H9 (cell line): Measurements from ENCODE around the gene PREX1. TPM values are rescaled to one million over a fixed set of nuclear protein-coding genes. Genes with fewer than 3 reads are reported as not detected.

ENCODE experiments used
- DNase-seq: peaks from one replicate; pipeline ENCODE4 v3.0.0-alpha.2; 2017
- H2AFZ ChIP-seq: one replicate; pipeline ENCODE4 v1.6.1; 2013; ENCODE audit warnings: mild to moderate bottlenecking, low read length, control low read depth, moderate library complexity
- H2AK5ac ChIP-seq: 2 replicates; pipeline ENCODE4 v1.6.1; 2013; ENCODE audit warnings: low read length, control low read depth, mixed read lengths; ENCODE audit not compliant: insufficient read length
- H2BK120ac ChIP-seq: one replicate; pipeline ENCODE4 v1.6.1; 2013; ENCODE audit warnings: low read depth, mild to moderate bottlenecking, low read length, control low read depth, inconsistent platforms; ENCODE audit not compliant: poor library complexity, severe bottlenecking
- H2BK12ac ChIP-seq: 2 replicates; pipeline ENCODE4 v1.6.1; 2013; ENCODE audit warnings: low read length, control low read depth, mixed read lengths, low read depth; ENCODE audit not compliant: insufficient read length
- H2BK15ac ChIP-seq: 2 replicates; pipeline ENCODE4 v1.6.1; 2013; ENCODE audit warnings: low read depth, low read length, control low read depth
- H2BK20ac ChIP-seq: one replicate; pipeline ENCODE4 v1.6.1; 2013; ENCODE audit warnings: low read depth, mild to moderate bottlenecking, low read length, control low read depth, inconsistent platforms; ENCODE audit not compliant: poor library complexity, severe bottlenecking
- H2BK5ac ChIP-seq: 2 replicates; pipeline ENCODE4 v1.6.1; 2013; ENCODE audit warnings: low read length, control low read depth, mixed read lengths; ENCODE audit not compliant: insufficient read length
- H3K14ac ChIP-seq: 2 replicates; pipeline ENCODE4 v1.6.1; 2013; ENCODE audit warnings: low read length, control low read depth; ENCODE audit not compliant: insufficient read depth
- H3K18ac ChIP-seq: 2 replicates; pipeline ENCODE4 v1.6.1; 2013; ENCODE audit warnings: low read depth, mild to moderate bottlenecking, mixed read lengths, low read length, control low read depth; ENCODE audit not compliant: insufficient read length
- H3K23ac ChIP-seq: 2 replicates; pipeline ENCODE4 v1.6.1; 2013; ENCODE audit warnings: low read length, control low read depth, mixed read lengths, low read depth; ENCODE audit not compliant: insufficient read length
- H3K23me2 ChIP-seq: 2 replicates; pipeline ENCODE4 v1.6.1; 2013; ENCODE audit warnings: low read depth, mild to moderate bottlenecking, mixed read lengths, low read length, control low read depth; ENCODE audit not compliant: insufficient read length, poor library complexity, severe bottlenecking
- H3K27ac ChIP-seq: 2 replicates; pipeline ENCODE4 v1.5.1; 2013; ENCODE audit warnings: low read length, control low read depth, mixed read lengths, low read depth; ENCODE audit not compliant: insufficient read length
- H3K27me3 ChIP-seq: 2 replicates; pipeline ENCODE4 v1.6.1; 2013; ENCODE audit warnings: low read length, control low read depth, inconsistent platforms; ENCODE audit not compliant: insufficient read depth
- H3K4ac ChIP-seq: 2 replicates; pipeline ENCODE4 v1.6.1; 2013; ENCODE audit warnings: low read depth, mild to moderate bottlenecking, control low read depth, inconsistent platforms, low read length, moderate library complexity
- H3K4me1 ChIP-seq: 2 replicates; pipeline ENCODE4 v1.6.1; 2013; ENCODE audit warnings: low read length, control low read depth, inconsistent platforms; ENCODE audit not compliant: insufficient read depth
- H3K4me2 ChIP-seq: 2 replicates; pipeline ENCODE4 v1.6.1; 2013; ENCODE audit warnings: low read length, control low read depth, mixed read lengths; ENCODE audit not compliant: insufficient read length, insufficient read depth
- H3K56ac ChIP-seq: 2 replicates; pipeline ENCODE4 v1.6.1; 2013; ENCODE audit warnings: low read depth, mild to moderate bottlenecking, mixed read lengths, low read length, control low read depth; ENCODE audit not compliant: insufficient read length
- H3K79me1 ChIP-seq: 2 replicates; pipeline ENCODE4 v1.6.1; 2013; ENCODE audit warnings: low read depth, mild to moderate bottlenecking, moderate library complexity, low read length, control low read depth, inconsistent platforms; ENCODE audit not compliant: insufficient read depth, poor library complexity, severe bottlenecking
- H3K79me2 ChIP-seq: 2 replicates; pipeline ENCODE4 v1.6.1; 2013; ENCODE audit warnings: low read length, control low read depth, inconsistent platforms; ENCODE audit not compliant: insufficient read depth
- H3K9ac ChIP-seq: 2 replicates; pipeline ENCODE4 v1.6.1; 2013; ENCODE audit warnings: low read length, control low read depth, mixed read lengths; ENCODE audit not compliant: insufficient read length; ENCODE audit errors: extremely low read depth
- H3K9me3 ChIP-seq: one replicate; pipeline ENCODE4 v1.6.1; 2013; ENCODE audit warnings: low read depth, low read length, inconsistent platforms; ENCODE audit not compliant: control insufficient read depth
- H3T11ph ChIP-seq: one replicate; pipeline ENCODE4 v1.6.1; 2013; ENCODE audit warnings: mild to moderate bottlenecking, low read length, control low read depth, inconsistent platforms
- H4K20me1 ChIP-seq: one replicate; pipeline ENCODE4 v1.6.1; 2013; ENCODE audit not compliant: control insufficient read depth, insufficient read length, insufficient read depth
- H4K5ac ChIP-seq: 2 replicates; pipeline ENCODE4 v1.6.1; 2013; ENCODE audit warnings: low read depth, mild to moderate bottlenecking, mixed read lengths, low read length, control low read depth; ENCODE audit not compliant: insufficient read length
- H4K8ac ChIP-seq: replicated peaks from 2 replicates; pipeline ENCODE4 v1.6.1; 2013; ENCODE audit warnings: low read length, control low read depth, mixed read lengths, low read depth; ENCODE audit not compliant: insufficient read length
- H4K91ac ChIP-seq: 2 replicates; pipeline ENCODE4 v1.6.1; 2013; ENCODE audit warnings: low read depth, mild to moderate bottlenecking, moderate library complexity, mixed read lengths, low read length, control low read depth; ENCODE audit not compliant: insufficient read length
- H3K27ac Mint-ChIP-seq, 3 experiments: 2 replicates in 2 of 3; 3 replicates in 1 of 3; pipeline ENCODE4 v1.8.0; 2020 to 2021; ENCODE audit warnings: mixed read lengths in 3 of 3, mild to moderate bottlenecking in 1 of 3, moderate library complexity in 1 of 3
- H3K27me3 Mint-ChIP-seq: 2 replicates; pipeline ENCODE4 v1.8.0; 2021; ENCODE audit warnings: low read depth, mild to moderate bottlenecking, moderate library complexity, mixed read lengths
- H3K36me3 Mint-ChIP-seq, 3 experiments: 2 replicates in 2 of 3; 3 replicates in 1 of 3; pipeline ENCODE4 v1.8.0; 2020 to 2021; ENCODE audit warnings: low read depth in 3 of 3, mixed read lengths in 3 of 3; ENCODE audit not compliant: insufficient read depth in 1 of 3
- H3K4me1 Mint-ChIP-seq, 2 experiments: 2 replicates each; pipeline ENCODE4 v1.8.0; 2020; ENCODE audit warnings: mixed read lengths in 2 of 2
- H3K4me3 Mint-ChIP-seq, 2 experiments: 2 replicates in 1 of 2; 3 replicates in 1 of 2; pipeline ENCODE4 v1.8.0; 2020 to 2021; ENCODE audit warnings: mild to moderate bottlenecking in 2 of 2, mixed read lengths in 2 of 2, moderate library complexity in 1 of 2
- H3K9me3 Mint-ChIP-seq, 2 experiments: 2 replicates in 1 of 2; 3 replicates in 1 of 2; pipeline ENCODE4 v1.8.0; 2020; ENCODE audit warnings: mild to moderate bottlenecking in 2 of 2, mixed read lengths in 2 of 2, moderate library complexity in 1 of 2
- WGBS: extraction: QIAGEN DNeasy Blood & Tissue Kit; methylation state at CpG from one replicate; pipeline ENCODE4 v1.1.7; 2013; ENCODE audit warnings: missing lambda C conversion rate, low lambda C conversion rate, mixed read lengths; ENCODE audit not compliant: insufficient read length; ENCODE audit errors: extremely low coverage; 5-methylcytosine and 5-hydroxymethylcytosine counted together
- total RNA-seq: library from RNA; stranded (reverse); gene quantifications from 2 replicates; pipeline ENCODE4 v1.2.1, GENCODE V29; 2021
- TF ChIP-seq, protein P1 (sequence below): fragments of 200-600 bp; sonication (generic); conservative IDR thresholded peaks from 3 replicates; pipeline ENCODE4 v1.8.0; 2021; ENCODE audit warnings: antibody characterized with exemption, mild to moderate bottlenecking

PREX1 gene
- total RNA-seq, 1 experiment from 2014 or later, result 6.6 TPM

- Histone ChIP-seq H3K79me2 (no peaks in the 10 kb centered on the region), H3K79me1 (no peaks in the 10 kb centered on the region), H3K56ac (no peak overlapping the region), H4K5ac (no peak overlapping the region), H3K27me3 (no peaks in the 10 kb centered on the region), H3K4ac (no peak overlapping the region), H3K27ac (no peak overlapping the region), H3K4me1 (no peaks in the 10 kb centered on the region), H4K20me1 (peaks cover 2% of the 10 kb centered on the region), H2AFZ (no peak overlapping the region), H2BK5ac (no peak overlapping the region), H3K9ac (no peak overlapping the region), H2BK12ac (no peak overlapping the region), H2AK5ac (no peak overlapping the region), H3K9me3 (no peaks in the 10 kb centered on the region), H3K18ac (no peak overlapping the region), H2BK15ac (no peak overlapping the region), H4K91ac (no peak overlapping the region), H3K4me2 (no peak overlapping the region), H3T11ph (no peak overlapping the region), H2BK20ac (no peak overlapping the region), H4K8ac (no peak overlapping the region), H3K14ac (no peak overlapping the region), H2BK120ac (no peak overlapping the region), H3K23me2 (no peaks in the 10 kb centered on the region), H3K23ac (no peak overlapping the region)
- no peak for DNase-seq
- Mint-ChIP-seq H3K27me3 (no peaks in the 10 kb centered on the region; the same call in 1 of the 2 replicates), H3K4me3 (no peak overlapping the region), H3K9me3 (no peaks in the 10 kb centered on the region), H3K36me3 (peaks cover 0 to 11% (median 5%) of the 10 kb centered on the region in 3 experiments; a peak in 5 of 7 replicates), H3K4me1 (peaks cover 4% of the 10 kb centered on the region in 2 experiments; a peak in 2 of 4 replicates), H3K27ac (no peak overlapping the region)
- WGBS, result no CpG with 5 or more reads among the region's 16 CpGs
- TF ChIP-seq, protein P1, sequence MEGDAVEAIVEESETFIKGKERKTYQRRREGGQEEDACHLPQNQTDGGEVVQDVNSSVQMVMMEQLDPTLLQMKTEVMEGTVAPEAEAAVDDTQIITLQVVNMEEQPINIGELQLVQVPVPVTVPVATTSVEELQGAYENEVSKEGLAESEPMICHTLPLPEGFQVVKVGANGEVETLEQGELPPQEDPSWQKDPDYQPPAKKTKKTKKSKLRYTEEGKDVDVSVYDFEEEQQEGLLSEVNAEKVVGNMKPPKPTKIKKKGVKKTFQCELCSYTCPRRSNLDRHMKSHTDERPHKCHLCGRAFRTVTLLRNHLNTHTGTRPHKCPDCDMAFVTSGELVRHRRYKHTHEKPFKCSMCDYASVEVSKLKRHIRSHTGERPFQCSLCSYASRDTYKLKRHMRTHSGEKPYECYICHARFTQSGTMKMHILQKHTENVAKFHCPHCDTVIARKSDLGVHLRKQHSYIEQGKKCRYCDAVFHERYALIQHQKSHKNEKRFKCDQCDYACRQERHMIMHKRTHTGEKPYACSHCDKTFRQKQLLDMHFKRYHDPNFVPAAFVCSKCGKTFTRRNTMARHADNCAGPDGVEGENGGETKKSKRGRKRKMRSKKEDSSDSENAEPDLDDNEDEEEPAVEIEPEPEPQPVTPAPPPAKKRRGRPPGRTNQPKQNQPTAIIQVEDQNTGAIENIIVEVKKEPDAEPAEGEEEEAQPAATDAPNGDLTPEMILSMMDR, result no peak
Measured at GRCh38 chr20:48652961-48653705, 174.7 kb downstream of the PREX1 start.
